BJ (cell line): ENCODE data around the gene C22orf23. TPM values are rescaled to one million over a fixed set of nuclear protein-coding genes. Genes with fewer than 3 reads are reported as not detected.

ENCODE experiments used
- CTCF ChIA-PET: fragments of 350-600 bp; formaldehyde crosslinking; extraction: SDS; loops from one replicate; lab custom pipeline; 2021; ENCODE audit warnings: antibody characterized with exemption, inconsistent platforms; lab: Yijun Ruan, JAX
- POLR2A ChIA-PET: fragments of 300-600 bp; sonication (Branson Sonifier 250); formaldehyde crosslinking; extraction: SDS; loops from one replicate; lab custom pipeline; 2021; ENCODE audit warnings: antibody characterized with exemption; lab: Charles Lee
- DNase-seq: peaks from one replicate; pipeline ENCODE4 v3.0.0-alpha.2; 2011; ENCODE audit warnings: low read depth
- H3K27me3 ChIP-seq: 2 replicates; pipeline ENCODE4 v1.6.0; 2011; ENCODE audit warnings: low read length; ENCODE audit not compliant: control insufficient read depth, insufficient read depth
- H3K36me3 ChIP-seq: 2 replicates; pipeline ENCODE4 v1.5.1; 2011; ENCODE audit warnings: low read length; ENCODE audit not compliant: control insufficient read depth, insufficient read depth
- H3K4me3 ChIP-seq: 2 replicates; pipeline ENCODE4 v1.5.1; 2011; ENCODE audit warnings: low read depth, mild to moderate bottlenecking, control low read depth, low read length
- polyA plus RNA-seq: library from polyadenylated mRNA; depleted of rRNA; stranded (reverse); fragments of >200 nt; gene quantifications from 2 replicates; pipeline ENCODE4 v1.2.3, GENCODE V29; 2011
- TF ChIP-seq, protein P1 (sequence below): IDR thresholded peaks from 2 replicates; pipeline ENCODE4 v1.5.1; 2011; ENCODE audit warnings: low read depth, mild to moderate bottlenecking, control low read depth, inconsistent platforms, low read length, moderate library complexity; ENCODE audit not compliant: insufficient read depth

Gene C22orf23
- polyA plus RNA-seq, 1 experiment, result 0.38 TPM

DNA sequence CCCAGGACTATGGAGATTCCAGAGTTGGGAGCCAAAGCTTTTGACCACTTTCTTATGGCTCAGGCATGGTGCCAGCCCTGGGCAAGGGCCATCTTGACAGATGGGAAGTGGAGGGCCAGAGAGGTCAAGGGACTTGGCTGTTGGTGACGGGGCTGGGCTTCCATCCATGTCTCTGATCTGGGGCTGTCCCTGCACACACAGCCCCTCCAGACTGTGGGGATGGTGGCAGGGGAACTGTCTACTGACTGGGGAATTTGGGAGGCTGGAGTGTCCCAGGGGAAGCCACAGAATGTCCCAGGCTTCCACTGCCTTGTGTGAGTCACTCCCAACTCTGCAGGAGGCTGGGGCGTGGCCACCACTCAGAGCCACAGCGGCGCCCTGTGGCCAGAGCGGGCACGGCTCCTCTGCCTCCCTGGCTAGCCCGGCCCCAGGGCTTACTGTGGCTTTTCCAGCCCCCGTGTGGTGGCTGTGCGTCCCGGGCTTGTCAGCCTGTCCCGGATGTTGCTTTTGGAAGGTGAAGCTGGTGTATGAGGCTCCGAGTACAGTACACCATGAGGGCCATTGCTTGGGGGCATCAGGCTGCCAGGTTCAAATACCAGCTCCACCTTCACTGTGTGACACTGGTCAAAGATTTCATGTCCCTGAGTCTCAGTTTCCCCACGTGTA is 19.6 kb downstream of the C22orf23 start:
- no peaks in the 10 kb centered on the region for H3K27me3 ChIP-seq
- CTCF ChIA-PET, result interaction anchor here (0.7 to 5.8 kb wide), 17 partner anchors 10 to 116 kb away, joined by 3 to 62 read pairs (median 5); partner anchors contain the start of genes C22orf23, GALR3, MICALL1 and POLR2F
- peak; percentile 72 for DNase-seq
- POLR2A ChIA-PET, result no interaction called here
- H3K36me3 ChIP-seq, result peaks cover 36% of the 10 kb centered on the region
- H3K4me3 ChIP-seq, result no peak overlapping the region
- TF ChIP-seq, protein P1, sequence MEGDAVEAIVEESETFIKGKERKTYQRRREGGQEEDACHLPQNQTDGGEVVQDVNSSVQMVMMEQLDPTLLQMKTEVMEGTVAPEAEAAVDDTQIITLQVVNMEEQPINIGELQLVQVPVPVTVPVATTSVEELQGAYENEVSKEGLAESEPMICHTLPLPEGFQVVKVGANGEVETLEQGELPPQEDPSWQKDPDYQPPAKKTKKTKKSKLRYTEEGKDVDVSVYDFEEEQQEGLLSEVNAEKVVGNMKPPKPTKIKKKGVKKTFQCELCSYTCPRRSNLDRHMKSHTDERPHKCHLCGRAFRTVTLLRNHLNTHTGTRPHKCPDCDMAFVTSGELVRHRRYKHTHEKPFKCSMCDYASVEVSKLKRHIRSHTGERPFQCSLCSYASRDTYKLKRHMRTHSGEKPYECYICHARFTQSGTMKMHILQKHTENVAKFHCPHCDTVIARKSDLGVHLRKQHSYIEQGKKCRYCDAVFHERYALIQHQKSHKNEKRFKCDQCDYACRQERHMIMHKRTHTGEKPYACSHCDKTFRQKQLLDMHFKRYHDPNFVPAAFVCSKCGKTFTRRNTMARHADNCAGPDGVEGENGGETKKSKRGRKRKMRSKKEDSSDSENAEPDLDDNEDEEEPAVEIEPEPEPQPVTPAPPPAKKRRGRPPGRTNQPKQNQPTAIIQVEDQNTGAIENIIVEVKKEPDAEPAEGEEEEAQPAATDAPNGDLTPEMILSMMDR, result peak; percentile 100

DNA sequence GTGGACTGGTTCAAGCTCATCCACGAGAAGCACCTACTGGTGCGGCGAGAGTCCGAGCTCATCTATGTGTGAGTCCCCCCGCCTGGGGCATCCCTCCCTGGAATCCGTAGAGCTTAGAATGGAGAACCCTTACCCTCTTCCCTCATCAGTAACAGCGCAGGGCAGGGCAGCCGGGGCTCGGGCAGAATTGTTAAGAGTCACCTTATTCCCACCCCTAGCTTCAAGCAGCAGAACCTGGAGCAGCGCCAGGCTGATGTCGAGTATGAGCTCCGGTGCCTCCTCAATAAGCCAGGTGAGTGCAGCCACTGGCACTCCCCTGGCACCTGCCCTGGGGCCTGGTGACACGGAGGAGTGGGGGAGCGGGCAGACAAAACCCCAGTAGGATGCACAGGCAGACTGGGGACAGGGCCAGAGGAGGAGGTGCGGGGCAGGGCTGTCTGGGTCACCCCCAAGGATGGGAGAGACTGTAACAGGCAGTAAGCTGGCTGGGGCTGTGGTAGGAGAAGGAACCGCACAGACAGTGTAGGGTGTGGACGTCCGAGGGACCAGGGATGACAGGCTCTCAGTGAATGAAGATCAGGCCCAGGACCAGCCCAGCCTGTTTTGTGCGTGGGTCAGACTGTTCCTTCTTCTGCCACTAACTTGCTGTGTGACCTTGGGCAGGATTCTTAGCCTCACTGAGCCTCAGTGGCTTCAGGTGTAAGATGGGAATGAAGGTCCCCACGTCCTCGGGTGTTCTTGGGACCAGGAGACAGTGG is 20.4 kb downstream of the C22orf23 start:
- TF ChIP-seq, protein P1, result no peak
- CTCF ChIA-PET, result interaction anchor here (1.0 to 5.8 kb wide), 12 partner anchors 11 to 110 kb away, joined by 3 to 62 read pairs (median 6); partner anchors contain the start of genes C22orf23, GALR3, MICALL1 and POLR2F
- no peaks in the 10 kb centered on the region for H3K27me3 ChIP-seq
- POLR2A ChIA-PET, result no interaction called here
- DNase-seq, result no peak
- H3K4me3 ChIP-seq, result no peak overlapping the region
- peaks cover 38% of the 10 kb centered on the region for H3K36me3 ChIP-seq

DNA sequence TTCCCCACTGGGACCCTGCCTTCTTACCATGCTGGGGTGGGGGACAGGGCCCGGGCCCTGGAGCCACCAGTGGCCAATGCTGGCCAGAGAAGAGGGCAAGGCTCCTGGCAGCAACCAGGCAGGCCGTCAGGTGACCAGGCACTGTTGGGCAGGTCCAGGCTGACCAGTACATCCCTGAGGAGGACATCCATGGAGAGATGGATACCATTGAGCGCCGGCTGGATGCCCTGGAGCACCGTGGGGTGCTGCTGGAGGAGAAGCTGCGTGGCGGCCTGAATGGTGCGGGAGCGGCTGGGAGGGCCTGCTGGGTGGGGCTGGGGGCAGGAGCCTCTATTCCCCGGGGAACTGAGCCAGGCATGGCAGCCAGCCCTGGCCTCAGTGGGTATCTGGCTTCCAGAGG is 21.0 kb downstream of the C22orf23 start:
- no peak for DNase-seq
- H3K36me3 ChIP-seq, result peaks cover 36% of the 10 kb centered on the region
- TF ChIP-seq, protein P1, result no peak
- no peak overlapping the region for H3K4me3 ChIP-seq
- H3K27me3 ChIP-seq, result no peaks in the 10 kb centered on the region
- POLR2A ChIA-PET, result no interaction called here
- CTCF ChIA-PET, result interaction anchor here (1.1 to 5.8 kb wide), 7 partner anchors 21 to 56 kb away, joined by 3 to 62 read pairs (median 7); partner anchors contain the start of genes C22orf23, MICALL1 and POLR2F

DNA sequence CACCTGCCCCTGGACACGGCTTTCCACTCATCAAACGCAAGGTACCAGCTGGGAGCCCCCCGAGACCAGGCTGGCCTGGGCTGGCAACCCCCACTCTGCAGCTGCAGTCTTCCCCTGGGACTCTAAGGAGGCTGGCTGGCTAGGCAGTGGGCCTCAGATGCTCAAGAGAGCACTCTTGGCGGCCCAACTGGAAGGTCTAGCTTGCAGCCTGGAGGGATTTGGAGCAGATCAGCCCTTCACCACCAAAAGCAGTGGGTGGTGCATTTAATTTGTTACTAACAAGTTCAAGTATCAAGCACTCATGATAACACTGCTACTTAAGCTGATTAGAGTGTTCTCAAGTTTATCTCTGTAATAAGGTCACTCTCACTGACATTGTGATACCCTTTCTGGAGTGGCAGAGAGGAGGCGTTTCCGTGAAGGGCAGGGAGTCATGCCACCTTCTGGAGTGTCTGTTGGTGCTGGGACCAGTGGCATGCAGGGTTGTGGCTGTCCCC is 21.5 kb downstream of the C22orf23 start:
- POLR2A ChIA-PET, result interaction anchor here (0.7 kb wide), 1 partner anchor 1594 kb away, joined by 5 read pairs; no protein-coding TSS in a partner anchor
- TF ChIP-seq, protein P1, result no peak

More for the DNA sequence above, 21.5 kb downstream of the C22orf23 start:
- CTCF ChIA-PET, result interaction anchor here (1.1 to 5.8 kb wide), 6 partner anchors 22 to 114 kb away, joined by 3 to 62 read pairs (median 4); partner anchors contain the start of genes C22orf23, MICALL1 and POLR2F
- H3K36me3 ChIP-seq, result peaks cover 37% of the 10 kb centered on the region
- no peak for DNase-seq
- H3K4me3 ChIP-seq, result no peak overlapping the region
- no peaks in the 10 kb centered on the region for H3K27me3 ChIP-seq
